Adrenal gland (tissue), 12 donors: ENCODE results near the gene TLR8. TPM values are rescaled to one million over a fixed set of nuclear protein-coding genes. Genes with fewer than 3 reads are reported as not detected.

Experiments used
- DNase-seq, 7 donors: peaks; one replicate each; pipeline ENCODE4 v3.0.0-alpha.2; 2019 to 2020
- H3K27ac ChIP-seq, 5 donors: fragments of 200-600 bp; sonication (generic) in 4 of 5; 1 replicate in 3 of 5; 2 replicates in 2 of 5; pipeline versions ENCODE4 v1.5.1 to v1.8.0; 2016 to 2020; ENCODE audit warnings: mild to moderate bottlenecking in 1 of 5
- H3K27me3 ChIP-seq: fragments of 200-600 bp; 2 replicates; pipeline ENCODE4 v1.8.0; 2021
- H3K36me3 ChIP-seq, 2 donors: fragments of 200-600 bp; replicated peaks in 1 of 2; 1 replicate in 1 of 2; 2 replicates in 1 of 2; pipeline versions ENCODE4 v1.5.1 to v1.8.0; 2018 to 2022
- H3K4me1 ChIP-seq, 2 donors: fragments of 200-600 bp; replicated peaks in 1 of 2; 1 replicate in 1 of 2; 2 replicates in 1 of 2; pipeline versions ENCODE4 v1.5.1 to v1.8.0; 2018 to 2021
- H3K4me3 ChIP-seq, 4 donors: fragments of 200-600 bp; sonication (generic) in 3 of 4; one replicate each; pipeline ENCODE4 v1.5.1; 2016 to 2018
- H3K9me3 ChIP-seq, 3 donors: fragments of 200-600 bp; sonication (generic) in 1 of 3; replicated peaks in 1 of 3; 1 replicate in 2 of 3; 2 replicates in 1 of 3; pipeline versions ENCODE4 v1.5.1 to v1.8.0; 2016 to 2021
- CTCF ChIP-seq, 6 experiments: fragments of 450-650 bp in 4 of 6; fragments of 200-600 bp in 2 of 6; sonication (generic) in 1 of 6; IDR thresholded peaks; 1 replicate in 5 of 6; 2 replicates in 1 of 6; pipeline versions ENCODE4 v1.5.1 to v1.8.0; 2016 to 2021; ENCODE audit warnings: antibody characterized with exemption in 6 of 6, mild to moderate bottlenecking in 2 of 6, moderate library complexity in 1 of 6
- POLR2A ChIP-seq, 2 donors: fragments of 450-650 bp; IDR thresholded peaks; one replicate each; pipeline ENCODE4 v1.6.1; 2017; ENCODE audit warnings: antibody characterized with exemption in 2 of 2, mild to moderate bottlenecking in 2 of 2, moderate library complexity in 1 of 2
- WGBS, 4 donors: extraction: QIAGEN DNeasy Blood & Tissue Kit in 2 of 4; methylation state at CpG; one replicate each; pipeline versions ENCODE4 v1.1.5 to v1.1.7; 2013 to 2017; 5-methylcytosine and 5-hydroxymethylcytosine counted together
- intact Hi-C, 2 donors: fragments of 100-400 bp; cut with DNase I; formaldehyde crosslinking; loops; one replicate each; pipeline versions ENCODE4 v1.14.1 to v1.15.0; 2022 to 2023
- polyA plus RNA-seq, 3 donors: library from polyadenylated mRNA; stranded (reverse); fragments of 200-250 nt in 2 of 3; fragments of 350-450 nt in 1 of 3; fragmentation: Illumina TruSeq in 1 of 3; extraction: RNeasy Lipid Tissue Mini Kit (QIAGEN cat#74804) in 1 of 3; gene quantifications; one replicate each; pipeline ENCODE4 v1.2.3, GENCODE V29; 2013 to 2014
- total RNA-seq, 9 donors: library from RNA; depleted of rRNA in 4 of 9; stranded (reverse); fragments of >200 nt in 4 of 9; fragments of 120-200 nt in 1 of 9; fragmentation: NEBNext Ultra II Directional in 1 of 9; extraction: Animal tissue kit (Norgen Biotek cat#: 25700) in 1 of 9; gene quantifications; one replicate each; pipeline versions ENCODE4 v1.1.0 to v1.2.4, GENCODE V29; 2013 to 2023
- donor health status: healthy with polysubstance abuse.
- donor health status: Bipolar disorder and iron deficiency.
- donor health status: DM: yes; HTN: yes; CAD: no.
- donor health status: DM: no; HTN: no; CAD: no.
- donor health status: DM: no; HTN: no; CAD: no.
- donor health status: DM: yes; HTN: yes; CAD: no.

TLR8 gene
- total and polyA plus RNA-seq, 12 donors = 0.10 to 5.6 (median 1.9) TPM; not detected in 1

- no peak overlapping the region for H3K27ac ChIP-seq
- TF ChIP-seq POLR2A (IDR thresholded peaks at IDR 0.05) (no peak), CTCF (IDR thresholded peaks at IDR 0.05) (no peak)
- no peak overlapping the region for H3K4me3 ChIP-seq
- no peaks in the 10 kb centered on the region for H3K27me3 ChIP-seq
- H3K9me3 ChIP-seq = no peaks in the 10 kb centered on the region
- DNase-seq = no peak
- peaks cover 0 to 16% of the 10 kb centered on the region in 2 donors for H3K4me1 ChIP-seq
- intact Hi-C loops = no loop called here
- H3K36me3 ChIP-seq = no peaks in the 10 kb centered on the region
- 70 to 89% (median 80%) methylated on average over 4 of the region's 4 CpGs for WGBS, 4 donors
These were observed 39.1 kb downstream of the TLR8 start for GRCh38 chrX:12945494-12945893.

GRCh38 chrX:12946406-12946805, 40.0 kb downstream of the TLR8 start:
- Histone ChIP-seq H3K9me3 (no peaks in the 10 kb centered on the region), H3K4me3 (no peak overlapping the region), H3K36me3 (no peaks in the 10 kb centered on the region), H3K4me1 (peaks cover 0 to 20% of the 10 kb centered on the region in 2 donors), H3K27ac (no peak overlapping the region), H3K27me3 (no peaks in the 10 kb centered on the region)
- WGBS, 4 donors = 40 to 52% (median 45%) methylated on average over 4 of the region's 4 CpGs
- TF ChIP-seq POLR2A (IDR thresholded peaks at IDR 0.05) = no peak
- TF ChIP-seq CTCF (IDR thresholded peaks at IDR 0.05) = no peak
- intact Hi-C loops = no loop called here
- no peak for DNase-seq

GRCh38 chrX:12946838-12947544, 40.6 kb downstream of the TLR8 start:
- no peaks in the 10 kb centered on the region for H3K9me3 ChIP-seq
- peaks cover 0 to 20% of the 10 kb centered on the region in 2 donors for H3K4me1 ChIP-seq
- no peaks in the 10 kb centered on the region for H3K36me3 ChIP-seq
- 31 to 52% (median 36%) methylated on average over 3 to 5 of the region's 5 CpGs for WGBS, 4 donors
- intact Hi-C loops = no loop called here
- H3K4me3 ChIP-seq = no peak overlapping the region
- H3K27ac ChIP-seq = peak overlapping the region in 3 of 5 donors; percentile 44 to 64 (median 53)
- H3K27me3 ChIP-seq = no peaks in the 10 kb centered on the region
- peak; percentile 73 to 91 (median 81) for DNase-seq
- TF ChIP-seq POLR2A (IDR thresholded peaks at IDR 0.05) = no peak
- peak; percentile 78 to 98 (median 94) for TF ChIP-seq CTCF (IDR thresholded peaks at IDR 0.05)

GRCh38 chrX:12947545-12948235, 41.3 kb downstream of the TLR8 start:
- intact Hi-C loops = no loop called here
- WGBS, 4 donors = 55 to 88% (median 72%) methylated on average over 3 to 5 of the region's 5 CpGs
- Histone ChIP-seq H3K27ac (peak overlapping the region in 1 of 5 donors; percentile 64), H3K4me3 (no peak overlapping the region), H3K27me3 (no peaks in the 10 kb centered on the region), H3K36me3 (no peaks in the 10 kb centered on the region), H3K9me3 (no peaks in the 10 kb centered on the region), H3K4me1 (peaks cover 0 to 20% of the 10 kb centered on the region in 2 donors)
- TF ChIP-seq CTCF (IDR thresholded peaks at IDR 0.05) (no peak), POLR2A (IDR thresholded peaks at IDR 0.05) (no peak)
- no peak for DNase-seq
